ENCODE results near the gene PPM1B. TPM values are rescaled to one million over a fixed set of nuclear protein-coding genes. Genes with fewer than 3 reads are reported as not detected.
"Not testable (repeated sequence)": the region's sequence is repeated elsewhere in the genome, so short reads cannot be mapped to it uniquely, and the experiment has no call there.

Gene PPM1B
- polyA plus RNA-seq, 3 donors from 2014 or later = 32.1 to 61.3 (median 40.0) TPM

GRCh38 chr2:44218771-44219170, 50.1 kb downstream of the PPM1B start:
- Mint-ChIP-seq H3K27me3 (ENCODE audit: low read depth in 3 of 3) (peaks cover 0 to 2% (median 1%) of the 10 kb centered on the region in 3 donors), H3K36me3 (peaks cover 0 to 28% (median 15%) of the 10 kb centered on the region in 3 donors), H3K4me3 (no peak overlapping the region), H3K4me1 (peaks cover 16 to 56% of the 10 kb centered on the region in 2 donors), H3K9me3 (no peaks in the 10 kb centered on the region), H3K27ac (peak overlapping the region in 2 of 6 donors; percentile 56 to 60)
- DNase-seq = no peak

- no peaks in the 10 kb centered on the region for H3K9me3 Mint-ChIP-seq
- no peak for DNase-seq
- H3K36me3 Mint-ChIP-seq = peaks cover 0 to 11% (median 8%) of the 10 kb centered on the region in 3 donors
- H3K27me3 Mint-ChIP-seq (ENCODE audit: low read depth in 3 of 3) = peaks cover 0 to 2% (median 2%) of the 10 kb centered on the region in 3 donors
- H3K4me3 Mint-ChIP-seq = no peak overlapping the region
- H3K4me1 Mint-ChIP-seq = peaks cover 0 to 28% of the 10 kb centered on the region in 2 donors
- H3K27ac Mint-ChIP-seq = no peak overlapping the region
Measured at GRCh38 chr2:44226753-44227152, 58.1 kb downstream of the PPM1B start.

- H3K9me3 Mint-ChIP-seq = no peaks in the 10 kb centered on the region
- H3K27ac Mint-ChIP-seq = peak overlapping the region in 3 of 6 donors; percentile 48 to 76 (median 58)
Measured at GRCh38 chr2:44230378-44230777, 61.7 kb downstream of the PPM1B start.

DNA sequence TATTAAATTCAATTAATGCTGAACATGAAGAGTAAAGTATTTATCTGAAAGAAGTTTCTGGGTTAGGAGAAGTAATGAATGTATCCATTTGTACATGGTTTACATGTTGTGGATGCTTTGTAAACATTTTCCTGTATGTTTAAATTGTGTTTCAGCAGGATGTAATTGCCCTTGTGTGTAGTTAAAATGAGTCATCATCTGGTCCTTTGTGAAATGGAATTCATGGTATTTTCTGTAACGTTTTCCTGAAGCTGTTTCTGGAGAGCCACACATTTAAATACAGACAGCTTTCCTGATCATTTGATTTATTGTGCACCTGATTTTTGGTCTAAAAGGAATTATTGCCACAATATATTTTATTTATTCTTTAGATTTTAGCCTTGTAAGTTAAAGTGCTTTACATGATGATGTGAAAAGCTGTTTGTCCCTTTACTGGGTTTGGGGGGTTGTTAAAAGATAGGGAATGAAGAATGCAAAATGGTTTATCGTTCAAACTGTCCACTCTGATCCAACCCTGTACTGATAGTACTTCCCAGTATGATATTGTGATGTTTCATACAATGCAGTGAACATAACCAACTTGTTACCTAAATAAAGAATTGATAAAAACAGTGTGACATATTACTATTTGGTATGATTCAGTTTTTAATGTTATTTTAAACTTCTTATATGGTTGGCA, 64.9 kb downstream of the PPM1B start:
- Mint-ChIP-seq H3K4me3 (no peak overlapping the region), H3K27ac (peak overlapping the region in 2 of 6 donors; percentile 17 to 22)

More at GRCh38 chr2:44230378-44230777, 61.7 kb downstream of the PPM1B start:
- Mint-ChIP-seq H3K4me1 (peaks cover 0 to 26% of the 10 kb centered on the region in 2 donors), H3K36me3 (peaks cover 0 to 10% (median 4%) of the 10 kb centered on the region in 3 donors), H3K4me3 (no peak overlapping the region), H3K27me3 (ENCODE audit: low read depth in 3 of 3) (peaks cover 0 to 2% (median 2%) of the 10 kb centered on the region in 3 donors)
- DNase-seq = no peak

DNA sequence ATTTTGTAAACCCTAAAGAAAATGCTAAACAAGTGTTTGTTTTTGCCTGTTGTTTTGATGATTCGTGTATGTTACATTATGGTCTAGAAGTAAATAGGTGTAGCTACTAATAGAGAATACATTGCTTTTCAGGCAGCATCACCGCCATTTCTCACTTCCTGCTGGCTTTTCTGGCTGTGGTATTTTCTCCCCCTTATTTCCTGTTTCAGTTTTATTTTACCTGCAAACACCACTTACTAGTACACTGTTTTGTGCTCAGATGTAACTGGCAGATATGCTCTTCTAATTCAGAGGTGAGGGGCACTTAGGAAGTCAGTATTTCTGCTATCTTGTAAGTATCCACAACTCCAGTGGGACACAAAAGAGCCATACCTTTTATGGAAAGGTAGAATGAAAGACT, 68.5 kb downstream of the PPM1B start:
- Mint-ChIP-seq H3K27me3 (ENCODE audit: low read depth in 3 of 3) (peaks cover 0 to 6% (median 2%) of the 10 kb centered on the region in 3 donors), H3K4me1 (peaks cover 17 to 42% of the 10 kb centered on the region in 2 donors), H3K27ac (peak overlapping the region; percentile 46 to 91 (median 78)), H3K36me3 (peaks cover 0 to 2% (median 0%) of the 10 kb centered on the region in 3 donors), H3K4me3 (peak overlapping the region; percentile 36 to 79 (median 67)), H3K9me3 (no peaks in the 10 kb centered on the region)
- peak; percentile 26 to 36 (median 35) for DNase-seq

More for the DNA sequence above, 64.9 kb downstream of the PPM1B start:
- Mint-ChIP-seq H3K9me3 (no peaks in the 10 kb centered on the region), H3K4me1 (peaks cover 14 to 37% of the 10 kb centered on the region in 2 donors), H3K36me3 (peaks cover 0 to 10% (median 0%) of the 10 kb centered on the region in 3 donors), H3K27me3 (ENCODE audit: low read depth in 3 of 3) (peaks cover 0 to 2% (median 1%) of the 10 kb centered on the region in 3 donors)
- DNase-seq = no peak

GRCh38 chr2:44242904-44243303, 74.2 kb downstream of the PPM1B start:
- Mint-ChIP-seq H3K36me3 (no peaks in the 10 kb centered on the region), H3K4me3 (no peak overlapping the region), H3K9me3 (no peaks in the 10 kb centered on the region), H3K4me1 (peaks cover 12 to 33% of the 10 kb centered on the region in 2 donors), H3K27ac (no peak overlapping the region), H3K27me3 (ENCODE audit: low read depth in 3 of 3) (peaks cover 2 to 8% (median 4%) of the 10 kb centered on the region in 3 donors)
- no peak for DNase-seq

DNA sequence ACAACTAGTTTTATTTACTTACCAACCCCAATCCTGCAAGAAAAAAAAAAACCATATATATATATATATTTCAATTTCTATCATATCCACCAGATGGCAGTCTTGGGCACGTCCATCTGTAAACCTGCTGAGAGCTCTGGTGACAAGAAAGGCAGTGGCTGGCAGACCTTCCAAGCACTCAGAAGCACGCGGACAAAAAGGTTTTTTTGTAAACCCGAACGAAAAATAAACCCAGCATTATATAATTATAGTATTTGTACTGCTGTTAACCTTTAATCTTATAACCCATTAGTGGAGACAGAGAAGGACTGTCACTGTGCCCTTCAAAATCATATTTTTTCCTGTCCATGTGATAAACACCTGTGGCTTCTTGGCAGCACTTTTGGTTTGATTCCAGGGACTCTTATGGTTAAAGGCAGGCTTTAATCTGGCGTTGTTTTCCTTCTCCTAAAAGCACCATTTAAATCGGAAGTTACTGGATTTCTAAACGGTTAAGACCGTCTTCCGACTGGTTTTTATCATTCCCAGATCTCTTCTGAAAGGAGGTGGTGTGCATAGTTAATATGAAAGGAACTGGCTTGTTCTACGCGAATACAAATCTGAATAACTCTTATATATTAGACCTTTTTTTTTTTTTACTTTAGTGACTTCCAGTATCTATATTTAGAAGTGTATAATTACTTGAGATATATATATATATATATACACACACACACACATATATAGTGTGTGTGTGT, 75.6 kb downstream of the PPM1B start:
- Mint-ChIP-seq H3K27me3 (ENCODE audit: low read depth in 3 of 3) (peaks cover 3 to 8% (median 4%) of the 10 kb centered on the region in 3 donors), H3K36me3 (no peaks in the 10 kb centered on the region)

DNA sequence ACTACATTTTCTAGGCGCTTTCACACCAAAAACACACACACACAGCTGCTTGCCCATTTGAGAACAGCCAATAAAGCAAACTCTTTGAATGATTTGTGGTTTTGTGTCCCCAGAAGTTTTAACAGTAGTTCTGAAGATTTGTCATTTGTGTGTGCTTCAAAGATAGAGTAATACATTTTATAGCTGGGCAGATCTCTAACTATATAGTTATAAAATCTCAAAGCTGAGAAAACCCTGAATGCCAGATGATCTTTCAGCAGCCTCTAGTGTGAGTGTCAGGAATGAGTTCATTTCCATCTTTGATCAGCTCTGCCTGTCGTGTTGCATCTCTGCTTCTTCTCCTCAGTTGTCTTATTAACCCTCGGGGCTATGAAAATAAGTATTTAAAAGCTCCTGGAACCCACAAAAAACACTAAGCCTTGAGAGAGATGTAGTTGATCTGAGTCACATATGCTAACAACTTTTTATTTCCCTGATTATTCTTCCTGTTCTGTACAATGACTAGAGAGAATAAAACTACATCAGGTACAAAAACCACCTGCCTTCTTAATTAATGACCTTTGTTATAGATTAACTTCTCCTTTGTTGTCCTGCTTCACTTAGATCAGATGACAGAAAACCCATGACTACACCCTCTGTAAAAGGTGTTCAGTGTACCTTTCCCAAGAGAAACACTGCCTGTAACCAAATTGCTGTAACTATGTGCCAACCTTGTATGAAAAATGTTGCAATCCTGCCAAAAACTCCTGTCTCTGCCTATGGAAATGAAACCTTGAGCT, 76.6 kb downstream of the PPM1B start:
- Mint-ChIP-seq H3K27me3 (ENCODE audit: low read depth in 3 of 3) (peaks cover 3 to 4% (median 3%) of the 10 kb centered on the region in 3 donors), H3K36me3 (no peaks in the 10 kb centered on the region), H3K27ac (no peak overlapping the region), H3K9me3 (no peaks in the 10 kb centered on the region), H3K4me1 (peaks cover 7 to 20% of the 10 kb centered on the region in 2 donors), H3K4me3 (no peak overlapping the region)
- DNase-seq = no peak

More for the DNA sequence above, 75.6 kb downstream of the PPM1B start:
- no peaks in the 10 kb centered on the region for H3K9me3 Mint-ChIP-seq
- H3K4me1 Mint-ChIP-seq = peaks cover 10 to 29% of the 10 kb centered on the region in 2 donors
- H3K4me3 Mint-ChIP-seq = peak overlapping the region; percentile 76 to 88 (median 84)
- H3K27ac Mint-ChIP-seq = peak overlapping the region in 2 of 6 donors; percentile 23 to 41
- peak; percentile 58 to 62 (median 61) for DNase-seq

GRCh38 chr2:44246436-44246835, 77.8 kb downstream of the PPM1B start:
- Mint-ChIP-seq H3K4me1 (peaks cover 7 to 19% of the 10 kb centered on the region in 2 donors), H3K4me3 (no peak overlapping the region), H3K36me3 (no peaks in the 10 kb centered on the region), H3K9me3 (no peaks in the 10 kb centered on the region), H3K27me3 (ENCODE audit: low read depth in 3 of 3) (peaks cover 3 to 4% (median 3%) of the 10 kb centered on the region in 3 donors), H3K27ac (no peak overlapping the region)
- DNase-seq = no peak

GRCh38 chr2:44246840-44247369, 78.2 kb downstream of the PPM1B start:
- no peak for DNase-seq
- Mint-ChIP-seq H3K4me1 (peaks cover 7 to 19% of the 10 kb centered on the region in 2 donors), H3K27ac (no peak overlapping the region), H3K27me3 (ENCODE audit: low read depth in 3 of 3) (peaks cover 3 to 4% (median 3%) of the 10 kb centered on the region in 3 donors), H3K4me3 (no peak overlapping the region), H3K9me3 (peaks cover 0 to 3% (median 0%) of the 10 kb centered on the region in 6 donors), H3K36me3 (peaks cover 0 to 4% (median 0%) of the 10 kb centered on the region in 3 donors)

DNA sequence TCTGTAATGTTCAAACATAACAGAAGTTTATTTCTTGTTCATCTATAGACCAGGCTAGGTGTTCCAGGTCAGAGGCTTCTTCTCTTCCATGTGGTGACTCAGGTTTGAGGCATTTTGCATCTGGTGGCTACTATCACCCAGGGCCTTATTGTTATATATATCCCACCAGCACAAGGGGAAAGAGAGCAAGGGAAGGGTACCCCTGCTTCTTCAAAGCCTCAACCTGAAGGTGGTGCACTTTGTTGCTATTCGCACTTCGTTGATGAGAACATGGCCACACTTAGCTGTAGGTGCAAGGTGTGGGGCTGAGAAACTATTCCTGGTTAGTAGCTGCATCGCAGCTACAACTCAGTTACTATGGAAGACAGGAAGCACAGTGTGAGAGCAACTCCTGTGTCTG, 79.2 kb downstream of the PPM1B start:
- Mint-ChIP-seq H3K4me1 (peaks cover 7 to 19% of the 10 kb centered on the region in 2 donors), H3K27me3 (ENCODE audit: low read depth in 3 of 3) (peaks cover 3 to 10% (median 6%) of the 10 kb centered on the region in 3 donors), H3K36me3 (peaks cover 3 to 10% (median 7%) of the 10 kb centered on the region in 3 donors), H3K27ac (no peak overlapping the region), H3K4me3 (no peak overlapping the region), H3K9me3 (peaks cover 0 to 10% (median 5%) of the 10 kb centered on the region in 6 donors)
- DNase-seq = no peak

GRCh38 chr2:44249269-44249668, 80.6 kb downstream of the PPM1B start:
- DNase-seq, H3K27ac Mint-ChIP-seq, H3K4me3 Mint-ChIP-seq: not testable (repeated sequence)
- Mint-ChIP-seq H3K4me1 (peaks cover 3 to 14% of the 10 kb centered on the region in 2 donors), H3K9me3 (peaks cover 0 to 11% (median 5%) of the 10 kb centered on the region in 6 donors), H3K36me3 (peaks cover 3 to 12% (median 8%) of the 10 kb centered on the region in 3 donors), H3K27me3 (ENCODE audit: low read depth in 3 of 3) (peaks cover 0 to 12% (median 10%) of the 10 kb centered on the region in 3 donors)

DNA sequence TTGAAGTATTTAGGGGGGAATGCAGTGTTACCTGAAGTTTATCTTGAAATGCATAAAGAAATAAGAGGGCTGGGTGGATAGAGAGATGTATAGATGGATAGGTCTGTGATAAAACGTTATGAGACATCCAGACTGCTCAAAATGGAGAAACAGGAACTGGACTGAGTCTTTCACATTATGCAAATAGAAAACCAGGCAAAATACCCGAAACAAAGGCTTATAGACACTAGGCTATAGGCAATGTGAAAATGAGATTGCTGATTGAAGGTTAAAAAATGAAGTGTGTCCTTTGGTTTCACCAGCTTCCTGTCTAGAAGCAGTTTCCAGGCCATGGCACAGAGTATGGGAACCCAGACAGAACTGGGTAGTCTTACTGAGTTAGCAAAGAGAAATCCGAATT, 81.7 kb downstream of the PPM1B start:
- Mint-ChIP-seq H3K4me1 (peaks cover 0 to 3% of the 10 kb centered on the region in 2 donors), H3K27me3 (ENCODE audit: low read depth in 3 of 3) (peaks cover 0 to 14% (median 13%) of the 10 kb centered on the region in 3 donors), H3K27ac (no peak overlapping the region), H3K36me3 (peaks cover 3 to 12% (median 8%) of the 10 kb centered on the region in 3 donors), H3K4me3 (no peak overlapping the region), H3K9me3 (peaks cover 0 to 11% (median 5%) of the 10 kb centered on the region in 6 donors)
- no peak for DNase-seq

Measured in immature natural killer cell (primary cell).